Measurements from ENCODE around the gene PPP1R3C.

The PPP1R3C gene

GRCh38 chr10:91601212-91601611 is 31.7 kb downstream of the PPP1R3C start:
- no peak for DNase-seq (ENCODE audit: low read depth, low spot score)

GRCh38 chr10:91598211-91598977 is 34.5 kb downstream of the PPP1R3C start:
- no peak for DNase-seq (ENCODE audit: low read depth, low spot score)

DNA sequence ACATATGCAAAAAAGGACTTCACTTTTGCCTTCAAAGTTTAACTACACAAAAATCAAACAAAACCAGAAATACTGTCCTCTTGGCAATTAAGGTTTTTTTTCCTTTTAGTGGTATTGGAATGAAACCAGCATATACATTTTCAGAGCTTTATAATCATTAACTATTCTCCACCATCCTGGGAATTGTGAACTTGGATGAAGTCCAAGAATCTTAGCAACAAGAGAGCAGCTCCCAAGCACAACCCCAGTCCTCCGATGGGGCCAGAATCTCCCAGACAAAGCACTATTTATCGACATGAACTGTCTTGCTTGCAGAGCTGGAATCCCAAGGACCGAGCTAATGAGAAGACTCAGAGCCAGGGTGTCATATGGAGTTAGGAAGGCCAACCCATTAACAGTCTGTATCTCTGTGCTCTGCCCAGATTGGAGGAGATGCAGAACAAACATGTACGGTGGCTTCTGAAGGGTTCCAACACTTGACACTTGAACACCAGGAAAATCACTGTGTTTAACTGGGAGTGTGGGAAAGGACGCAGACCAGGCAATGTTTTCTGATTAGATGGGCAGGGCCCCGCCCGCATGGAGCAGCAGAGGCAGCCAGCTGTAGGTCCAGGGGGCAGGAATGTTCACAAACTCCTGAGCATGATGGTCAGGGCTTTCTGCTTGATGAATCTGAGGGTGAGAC is 35.5 kb downstream of the PPP1R3C start:
- DNase-seq (ENCODE audit: low read depth, low spot score) = no peak

DNA sequence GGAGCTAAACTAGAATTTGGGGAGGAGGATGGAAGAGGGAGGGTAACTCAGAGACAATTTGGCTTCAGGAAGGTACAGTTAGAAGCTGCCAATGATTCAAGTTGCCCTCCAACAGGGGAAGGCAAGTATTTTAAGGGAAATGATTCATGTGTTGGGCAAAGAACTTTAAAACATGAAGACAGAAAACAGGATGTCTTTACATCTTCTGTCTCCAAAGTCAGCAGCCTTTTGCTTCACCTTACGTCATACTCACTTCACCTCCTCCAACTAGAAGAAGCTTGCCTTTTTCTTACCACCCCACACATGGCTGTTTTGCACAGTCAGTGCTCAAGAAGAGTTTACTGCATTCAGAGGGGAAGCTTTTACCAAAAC is 36.1 kb downstream of the PPP1R3C start:
- no peak for DNase-seq (ENCODE audit: low read depth, low spot score)

DNA sequence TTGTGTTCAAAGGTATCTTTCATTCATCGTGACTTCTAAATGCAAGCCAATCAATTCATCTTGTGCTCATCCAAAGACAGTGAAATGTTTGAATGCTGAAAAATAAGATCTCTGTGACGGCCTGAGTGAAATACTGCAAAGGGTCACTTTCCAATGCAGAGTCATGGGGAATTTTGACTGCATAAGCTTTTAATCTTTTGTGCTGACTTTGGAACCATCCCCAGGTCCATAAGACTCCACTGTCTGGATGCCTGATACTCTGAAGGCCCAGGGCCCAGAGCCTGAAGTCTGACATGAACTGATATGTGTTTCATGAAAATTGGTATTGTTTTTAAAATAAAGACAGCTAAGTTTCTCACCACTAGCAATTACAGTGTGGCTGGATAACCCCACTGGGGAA is 39.0 kb downstream of the PPP1R3C start:
- no peak for DNase-seq (ENCODE audit: low read depth, low spot score)

- DNase-seq (ENCODE audit: low read depth, low spot score) = no peak
Measured at GRCh38 chr10:91593366-91593765, 39.5 kb downstream of the PPP1R3C start.

DNA sequence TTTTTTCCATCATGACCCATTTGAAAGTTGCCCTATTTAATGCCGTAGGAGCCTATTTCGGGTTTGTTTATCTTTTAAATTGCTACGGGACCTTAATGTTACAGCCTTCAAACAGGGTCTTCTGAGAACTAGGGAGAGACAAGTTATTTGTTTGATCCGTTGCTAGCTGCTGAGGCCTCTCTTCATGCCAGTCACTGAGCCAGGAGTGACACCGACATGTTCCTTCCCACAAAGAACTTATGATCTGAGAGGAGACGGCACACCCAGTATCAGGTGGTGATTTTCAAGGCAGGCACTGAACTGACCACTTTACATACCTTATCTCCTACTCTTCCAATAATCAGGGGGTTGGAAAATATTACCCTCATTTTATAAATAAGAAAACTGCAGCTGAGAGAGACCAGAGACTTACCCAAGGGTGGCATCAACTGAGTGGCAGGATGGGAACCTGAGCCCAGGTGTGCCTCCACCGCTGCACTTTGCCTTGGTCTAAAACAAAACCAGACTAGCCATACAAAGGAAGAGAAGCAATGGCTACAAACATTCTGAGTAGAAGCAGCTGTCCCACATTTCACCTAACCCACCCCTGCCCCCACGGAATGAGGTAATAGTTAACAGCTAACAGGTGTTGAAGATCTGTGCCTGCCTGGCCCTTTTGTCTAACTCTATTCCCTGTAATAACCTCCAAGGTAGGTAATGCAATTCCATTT is 40.5 kb downstream of the PPP1R3C start:
- DNase-seq (ENCODE audit: low read depth, low spot score) = no peak

DNA sequence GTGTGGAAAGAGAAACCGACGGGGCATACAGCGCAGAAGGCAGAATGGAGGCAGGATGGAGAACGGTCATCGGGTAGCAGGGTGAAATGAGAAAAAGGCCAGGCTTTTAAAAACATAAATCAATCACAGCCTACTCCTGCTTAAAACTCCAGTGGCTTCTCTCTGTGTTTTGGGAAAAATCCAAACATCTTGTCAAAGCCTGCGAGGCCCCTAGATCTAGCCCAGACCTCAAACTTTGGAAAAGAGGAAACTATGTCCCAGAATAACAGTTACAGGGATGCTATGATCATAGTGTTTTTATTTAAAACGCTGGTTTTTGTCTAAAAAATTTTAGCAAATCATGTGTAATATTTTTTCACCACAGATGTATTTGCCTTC is 41.1 kb downstream of the PPP1R3C start:
- DNase-seq (ENCODE audit: low read depth, low spot score) = no peak

- no peak for DNase-seq (ENCODE audit: low read depth, low spot score)
Measured at GRCh38 chr10:91590904-91591796, 41.7 kb downstream of the PPP1R3C start.

DNA sequence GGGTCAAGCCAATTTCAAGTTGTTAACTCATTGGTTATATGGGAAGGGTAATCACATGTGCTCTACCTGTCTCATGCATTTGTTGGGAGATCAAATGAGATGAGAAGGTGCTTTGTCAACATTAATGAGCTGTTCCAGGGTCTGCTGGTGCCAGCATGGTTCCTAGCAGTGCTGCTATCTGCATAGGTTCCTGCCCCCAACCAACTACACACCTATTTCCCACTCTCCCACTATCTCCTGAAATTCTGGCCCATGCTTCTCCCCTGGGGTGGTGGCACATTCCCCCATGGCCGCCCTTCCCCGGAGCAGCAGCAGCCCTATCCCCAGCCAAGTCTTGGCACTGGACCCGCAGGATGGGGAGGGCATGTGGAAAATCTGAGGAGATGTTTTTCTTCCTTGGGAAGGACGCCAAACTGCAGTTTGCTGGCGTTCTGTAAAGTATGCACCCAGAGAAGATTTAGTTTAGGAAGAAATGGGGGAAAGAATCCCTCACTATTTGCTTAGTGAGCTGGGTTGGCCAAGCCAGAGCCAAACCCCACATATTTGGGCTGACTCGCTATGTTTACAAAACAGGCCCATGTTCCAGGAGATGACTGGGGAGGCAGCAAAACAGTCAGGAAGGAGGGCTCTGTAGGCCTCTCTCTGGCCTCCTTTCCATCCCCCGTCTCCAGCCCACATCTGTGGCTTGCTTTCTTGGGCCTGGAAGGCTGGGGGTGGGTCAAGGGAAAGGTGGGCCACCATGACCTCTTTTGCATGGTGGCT is 42.5 kb downstream of the PPP1R3C start:
- no peak for DNase-seq (ENCODE audit: low read depth, low spot score)

GRCh38 chr10:91589658-91590035 is 43.2 kb downstream of the PPP1R3C start:
- no peak for DNase-seq (ENCODE audit: low read depth, low spot score)

DNA sequence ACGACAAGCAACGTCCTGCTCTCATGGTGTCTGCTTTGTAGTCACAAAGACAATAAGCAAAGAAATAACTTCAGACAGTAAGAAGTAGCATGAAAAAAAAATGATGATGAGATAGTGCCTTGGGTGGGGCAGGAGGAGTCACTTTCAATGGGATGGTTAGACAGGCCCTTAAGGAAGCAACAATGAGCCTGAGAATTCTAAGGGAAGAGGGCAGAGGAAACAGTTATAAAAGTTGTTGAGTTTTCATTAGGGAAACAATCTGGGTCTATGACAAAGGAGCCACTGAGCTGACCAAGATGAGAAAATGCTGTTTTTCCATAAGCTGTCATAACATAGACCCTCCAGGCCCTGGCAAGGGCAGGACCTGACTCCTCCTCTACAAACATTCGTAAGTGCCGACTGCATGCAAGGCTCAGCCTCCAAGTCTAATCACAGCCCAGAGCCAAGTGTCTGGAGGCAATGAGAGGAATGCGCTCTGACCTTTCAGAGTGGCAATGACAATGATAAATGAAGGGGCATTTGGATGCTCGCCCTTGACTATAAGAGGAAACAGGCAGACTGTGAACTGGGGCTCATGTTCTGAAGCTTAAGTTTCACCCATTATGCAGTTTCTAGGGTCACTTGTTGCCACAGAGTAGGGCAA is 43.7 kb downstream of the PPP1R3C start:
- DNase-seq (ENCODE audit: low read depth, low spot score) = no peak

DNA sequence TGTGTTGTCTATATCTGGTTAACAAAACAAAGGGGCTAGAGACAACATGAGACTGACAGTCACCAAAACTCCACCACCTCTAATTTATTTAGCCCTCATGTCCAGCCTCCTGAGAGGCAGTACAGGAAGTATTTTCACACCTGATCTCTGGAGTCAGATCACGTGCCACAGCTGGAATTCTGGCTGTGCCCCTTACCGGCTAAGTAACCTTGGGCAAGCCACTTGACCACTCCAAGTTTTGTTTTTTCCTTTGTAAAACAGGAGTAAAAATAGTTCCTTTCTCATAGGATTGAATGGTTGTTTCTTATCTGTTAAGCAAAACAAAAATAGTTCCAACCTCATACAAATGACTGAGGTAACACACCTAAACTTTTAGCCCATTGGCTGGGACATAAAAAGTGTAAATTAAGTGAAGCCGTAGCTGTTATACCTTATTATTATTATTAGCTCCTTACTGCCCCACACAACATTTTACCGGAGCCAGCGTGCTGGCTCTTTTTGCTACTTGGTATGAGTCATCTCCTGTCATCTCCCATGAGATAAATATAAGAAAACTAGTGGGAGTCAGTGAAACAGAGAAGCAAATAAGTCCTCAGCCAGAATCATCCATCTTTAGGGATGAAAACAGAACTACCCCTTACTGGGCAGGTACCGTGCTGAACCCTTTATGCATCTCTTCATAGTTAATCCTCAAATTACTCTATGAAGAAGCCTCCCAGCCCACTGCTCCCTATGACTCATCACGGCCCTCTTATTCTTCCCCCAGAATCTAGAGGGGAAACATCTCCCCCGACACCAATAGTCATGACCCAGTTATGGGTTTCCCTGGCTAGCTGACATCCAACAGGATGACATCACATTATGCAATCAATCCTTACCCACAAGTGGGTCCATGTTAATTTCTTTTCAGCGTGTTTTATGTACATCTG is 44.9 kb downstream of the PPP1R3C start:
- no peak for DNase-seq (ENCODE audit: low read depth, low spot score)

DNA sequence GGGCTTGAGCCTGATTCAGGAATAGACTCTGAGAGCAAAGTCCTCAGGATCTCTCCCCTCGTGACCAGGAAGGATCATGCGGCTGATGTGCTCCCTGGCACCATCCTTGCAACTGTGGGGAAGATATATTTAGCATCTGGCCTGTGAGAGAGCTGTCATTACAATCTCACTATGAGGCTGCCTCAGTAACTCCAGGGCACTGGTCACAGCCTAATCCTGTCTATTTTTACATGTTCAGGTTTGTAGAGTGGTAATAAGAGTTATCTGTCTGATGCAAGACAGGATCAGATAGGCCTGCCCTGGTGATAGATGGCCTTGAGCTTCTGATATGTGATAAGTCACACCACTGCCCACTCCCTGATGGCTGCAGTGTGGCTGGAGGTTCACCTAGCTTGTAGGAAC is 50.7 kb downstream of the PPP1R3C start:
- no peak for DNase-seq (ENCODE audit: low read depth, low spot score)

DNA sequence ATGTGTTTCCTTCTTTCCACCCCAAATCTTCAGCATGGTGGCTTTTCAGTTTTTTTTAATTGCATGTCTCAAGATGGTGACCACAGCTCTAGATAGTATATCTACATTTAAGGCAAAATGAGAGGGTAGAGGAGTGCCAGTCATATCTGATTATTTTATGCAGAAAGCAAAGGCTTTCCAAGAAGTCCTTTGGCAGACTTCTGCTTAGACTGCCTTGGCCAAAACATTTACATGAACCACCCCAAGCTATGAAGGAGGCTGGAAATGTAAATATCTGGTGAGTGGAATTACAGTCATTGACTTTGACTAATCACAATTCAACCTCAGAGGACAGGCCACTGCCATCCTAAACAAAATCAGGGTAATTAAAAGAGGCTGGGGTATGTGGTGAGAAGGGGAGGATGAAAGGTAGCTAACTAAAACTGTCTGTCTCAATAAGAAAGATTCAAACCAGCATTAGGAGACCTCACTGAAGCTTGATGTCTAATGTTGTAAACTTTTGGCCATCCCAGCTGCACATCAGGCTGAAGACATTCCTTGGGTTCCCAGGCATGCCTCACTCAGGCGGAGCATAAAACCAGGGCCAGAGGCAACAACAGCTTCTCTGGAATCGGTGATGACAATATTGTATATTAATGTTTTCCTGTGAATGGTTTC is 53.4 kb downstream of the PPP1R3C start:
- DNase-seq (ENCODE audit: low read depth, low spot score) = no peak
